ENCODE measurements around the gene LIG3.

Gene LIG3

DNA sequence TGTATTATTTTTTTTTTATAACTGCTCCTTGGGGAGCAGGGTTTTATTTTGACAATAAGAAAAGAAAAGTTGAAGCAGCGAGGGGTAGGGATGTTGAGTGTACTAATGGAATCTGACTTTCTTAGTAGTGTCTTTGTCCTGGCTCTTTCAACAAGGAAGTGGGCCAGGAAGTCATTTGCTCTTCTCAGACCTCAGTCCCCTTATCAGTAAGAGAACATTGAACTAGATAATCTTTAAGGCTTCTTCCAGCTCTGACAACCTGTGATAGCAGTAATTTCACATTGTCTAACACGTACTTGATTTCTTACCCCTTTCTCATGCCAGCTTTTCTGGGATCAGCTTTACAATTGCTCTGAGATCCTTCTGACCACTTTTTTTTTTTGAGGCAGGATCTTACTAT, 8.3 kb downstream of the LIG3 start:
- DNase-seq = no peak
- Histone ChIP-seq H3K9me3 (ENCODE audit: severe bottlenecking) (no peaks in the 10 kb centered on the region), H3K27me3 (ENCODE audit: insufficient read depth, low read depth, severe bottlenecking) (no peaks in the 10 kb centered on the region), H3K36me3 (peaks cover 80% of the 10 kb centered on the region), H3K4me3 (ENCODE audit: low read depth, low read length) (no peak overlapping the region), H3K27ac (no peak overlapping the region)
- TF ChIP-seq, protein P1, sequence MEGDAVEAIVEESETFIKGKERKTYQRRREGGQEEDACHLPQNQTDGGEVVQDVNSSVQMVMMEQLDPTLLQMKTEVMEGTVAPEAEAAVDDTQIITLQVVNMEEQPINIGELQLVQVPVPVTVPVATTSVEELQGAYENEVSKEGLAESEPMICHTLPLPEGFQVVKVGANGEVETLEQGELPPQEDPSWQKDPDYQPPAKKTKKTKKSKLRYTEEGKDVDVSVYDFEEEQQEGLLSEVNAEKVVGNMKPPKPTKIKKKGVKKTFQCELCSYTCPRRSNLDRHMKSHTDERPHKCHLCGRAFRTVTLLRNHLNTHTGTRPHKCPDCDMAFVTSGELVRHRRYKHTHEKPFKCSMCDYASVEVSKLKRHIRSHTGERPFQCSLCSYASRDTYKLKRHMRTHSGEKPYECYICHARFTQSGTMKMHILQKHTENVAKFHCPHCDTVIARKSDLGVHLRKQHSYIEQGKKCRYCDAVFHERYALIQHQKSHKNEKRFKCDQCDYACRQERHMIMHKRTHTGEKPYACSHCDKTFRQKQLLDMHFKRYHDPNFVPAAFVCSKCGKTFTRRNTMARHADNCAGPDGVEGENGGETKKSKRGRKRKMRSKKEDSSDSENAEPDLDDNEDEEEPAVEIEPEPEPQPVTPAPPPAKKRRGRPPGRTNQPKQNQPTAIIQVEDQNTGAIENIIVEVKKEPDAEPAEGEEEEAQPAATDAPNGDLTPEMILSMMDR (IDR thresholded peaks at IDR 0.05; ENCODE audit: low read depth, low read length) = no peak

DNA sequence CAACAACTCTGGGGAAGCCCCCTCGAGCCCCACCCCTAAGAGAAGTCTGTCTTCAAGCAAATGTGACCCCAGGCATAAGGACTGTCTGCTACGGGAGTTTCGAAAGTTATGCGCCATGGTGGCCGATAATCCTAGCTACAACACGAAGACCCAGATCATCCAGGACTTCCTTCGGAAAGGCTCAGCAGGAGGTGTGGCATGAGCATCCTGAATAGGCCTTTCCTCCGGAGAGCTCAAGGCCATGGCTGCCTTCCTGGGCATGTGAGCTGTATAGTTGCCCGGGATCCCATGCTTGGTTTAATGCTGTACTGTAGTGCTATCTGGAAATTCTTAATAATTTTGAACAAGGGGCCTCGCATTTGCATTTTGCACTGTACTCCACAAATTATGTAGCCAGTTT, 9.2 kb downstream of the LIG3 start:
- Histone ChIP-seq H3K27ac (no peak overlapping the region), H3K36me3 (peaks cover 81% of the 10 kb centered on the region)
- no peak for DNase-seq

DNA sequence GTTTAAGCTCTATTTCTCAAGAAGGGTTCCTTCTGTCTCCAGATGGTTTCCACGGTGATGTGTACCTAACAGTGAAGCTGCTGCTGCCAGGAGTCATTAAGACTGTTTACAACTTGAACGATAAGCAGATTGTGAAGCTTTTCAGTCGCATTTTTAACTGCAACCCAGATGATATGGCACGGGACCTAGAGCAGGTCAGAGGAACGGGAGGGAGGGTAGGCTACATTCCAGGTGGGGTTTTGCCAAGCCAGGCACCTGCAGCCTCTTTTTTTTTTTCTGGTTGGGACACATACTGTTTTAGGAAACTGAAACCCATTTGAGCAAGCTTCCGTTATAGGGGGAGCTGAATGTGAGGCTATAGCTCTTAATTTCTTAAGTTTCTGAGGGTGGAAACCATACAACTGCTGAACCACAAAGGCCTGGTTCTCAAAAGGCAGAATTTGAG, 10.6 kb downstream of the LIG3 start:
- TF ChIP-seq, protein P1 (IDR thresholded peaks at IDR 0.05; ENCODE audit: low read depth, low read length) = no peak
- H3K27ac ChIP-seq = no peak overlapping the region
- peaks cover 85% of the 10 kb centered on the region for H3K36me3 ChIP-seq
- H3K9me3 ChIP-seq (ENCODE audit: severe bottlenecking) = no peaks in the 10 kb centered on the region
- no peaks in the 10 kb centered on the region for H3K27me3 ChIP-seq (ENCODE audit: insufficient read depth, low read depth, severe bottlenecking)
- H3K4me3 ChIP-seq (ENCODE audit: low read depth, low read length) = no peak overlapping the region
- no peak for DNase-seq

More for the DNA sequence above, 9.2 kb downstream of the LIG3 start:
- no peaks in the 10 kb centered on the region for H3K9me3 ChIP-seq (ENCODE audit: severe bottlenecking)
- TF ChIP-seq, protein P1 (IDR thresholded peaks at IDR 0.05; ENCODE audit: low read depth, low read length) = no peak
- no peaks in the 10 kb centered on the region for H3K27me3 ChIP-seq (ENCODE audit: insufficient read depth, low read depth, severe bottlenecking)
- no peak overlapping the region for H3K4me3 ChIP-seq (ENCODE audit: low read depth, low read length)

DNA sequence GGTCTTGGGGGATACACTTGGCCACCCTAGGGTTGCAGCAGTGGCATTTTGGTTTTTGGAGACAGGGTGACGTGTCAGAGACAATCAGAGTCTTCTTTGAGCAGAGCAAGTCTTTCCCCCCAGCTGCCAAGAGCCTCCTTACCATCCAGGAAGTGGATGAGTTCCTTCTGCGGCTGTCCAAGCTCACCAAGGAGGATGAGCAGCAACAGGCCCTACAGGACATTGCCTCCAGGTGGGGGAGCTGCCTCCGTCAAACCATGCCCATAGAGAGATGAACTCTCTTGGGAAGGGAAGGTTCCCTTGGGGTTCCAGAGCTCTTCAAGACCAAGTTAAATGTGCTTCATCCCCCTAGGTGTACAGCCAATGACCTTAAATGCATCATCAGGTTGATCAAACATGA, 11.3 kb downstream of the LIG3 start:
- peaks cover 85% of the 10 kb centered on the region for H3K36me3 ChIP-seq

DNA sequence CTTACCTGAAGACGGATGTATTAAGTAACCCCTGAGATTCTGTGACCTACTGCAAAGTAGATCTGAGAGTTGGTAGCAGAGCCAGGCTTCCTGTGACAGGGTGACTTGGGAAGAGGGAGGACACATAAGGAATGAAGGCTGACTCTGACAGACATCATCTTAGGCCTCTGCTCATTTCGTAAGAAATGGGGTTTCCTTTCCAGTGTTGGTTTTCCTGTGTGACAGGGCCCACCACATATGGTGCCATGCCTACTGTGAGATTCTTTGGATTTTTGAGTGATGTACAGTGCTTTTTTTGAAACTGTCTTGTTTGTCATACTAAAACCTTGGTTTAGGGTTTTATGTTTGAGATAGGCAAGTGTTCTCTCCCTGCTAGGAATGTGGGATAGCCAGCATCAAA, 12.7 kb downstream of the LIG3 start:
- no peaks in the 10 kb centered on the region for H3K27me3 ChIP-seq (ENCODE audit: insufficient read depth, low read depth, severe bottlenecking)
- no peak overlapping the region for H3K4me3 ChIP-seq (ENCODE audit: low read depth, low read length)
- H3K36me3 ChIP-seq = peaks cover 84% of the 10 kb centered on the region
- H3K27ac ChIP-seq = no peak overlapping the region
- H3K9me3 ChIP-seq (ENCODE audit: severe bottlenecking) = no peaks in the 10 kb centered on the region
- DNase-seq = no peak
- TF ChIP-seq, protein P1 (IDR thresholded peaks at IDR 0.05; ENCODE audit: low read depth, low read length) = no peak

More for the DNA sequence above, 11.3 kb downstream of the LIG3 start:
- no peaks in the 10 kb centered on the region for H3K9me3 ChIP-seq (ENCODE audit: severe bottlenecking)
- H3K27ac ChIP-seq = no peak overlapping the region
- DNase-seq = no peak
- TF ChIP-seq, protein P1 (IDR thresholded peaks at IDR 0.05; ENCODE audit: low read depth, low read length) = no peak
- no peaks in the 10 kb centered on the region for H3K27me3 ChIP-seq (ENCODE audit: insufficient read depth, low read depth, severe bottlenecking)
- no peak overlapping the region for H3K4me3 ChIP-seq (ENCODE audit: low read depth, low read length)

Measured in WERI-Rb-1 (cell line).